ENCODE data around the gene FUZ. TPM values are rescaled to one million over a fixed set of nuclear protein-coding genes. Genes with fewer than 3 reads are reported as not detected.
A peak's percentile ranks its signal among the peaks of the same experiment; 100 is the strongest.
"Not testable (repeated sequence)": the region's sequence is repeated elsewhere in the genome, so short reads cannot be mapped to it uniquely, and the experiment has no call there.

Gene FUZ
- total RNA-seq, 1 donor: 29.7 TPM

GRCh38 chr19:49827034-49827433, 13.9 kb upstream of the FUZ start:
- Histone ChIP-seq H3K27ac (ENCODE audit: low read depth, low read length) (no peak overlapping the region), H3K4me2 (ENCODE audit: insufficient read depth, low read length) (no peak overlapping the region), H3K4me1 (ENCODE audit: insufficient read depth, low read length) (peaks cover 1% of the 10 kb centered on the region), H3K36me3 (ENCODE audit: insufficient read depth, low read length) (peaks cover 14% of the 10 kb centered on the region), H3K27me3 (ENCODE audit: insufficient read depth, low read length) (no peaks in the 10 kb centered on the region), H4K20me1 (ENCODE audit: insufficient read depth, low read length) (peaks cover 36% of the 10 kb centered on the region), H3K79me2 (ENCODE audit: insufficient read depth, low read length) (peaks cover 45% of the 10 kb centered on the region), H3K9me3 (ENCODE audit: low read depth, low read length) (no peaks in the 10 kb centered on the region), H2AFZ (ENCODE audit: low read length) (no peak overlapping the region), H3K4me3 (ENCODE audit: insufficient read depth, low read length) (no peak overlapping the region)
- TF ChIP-seq CTCF (IDR thresholded peaks at IDR 0.05; ENCODE audit: extremely low read depth, low read depth, low read length): no peak
- peak; percentile 64 for DNase-seq (ENCODE audit: insufficient read length, low spot score, missing footprints)

- H2AFZ ChIP-seq (ENCODE audit: low read length): no peak overlapping the region
- H3K4me3 ChIP-seq (ENCODE audit: insufficient read depth, low read length): no peak overlapping the region
- no peak overlapping the region for H3K27ac ChIP-seq (ENCODE audit: low read depth, low read length)
- H4K20me1 ChIP-seq (ENCODE audit: insufficient read depth, low read length): peaks cover 32% of the 10 kb centered on the region
- H3K4me1 ChIP-seq (ENCODE audit: insufficient read depth, low read length): no peaks in the 10 kb centered on the region
- DNase-seq (ENCODE audit: insufficient read length, low spot score, missing footprints): peak; percentile 79
- no peaks in the 10 kb centered on the region for H3K27me3 ChIP-seq (ENCODE audit: insufficient read depth, low read length)
- no peaks in the 10 kb centered on the region for H3K9me3 ChIP-seq (ENCODE audit: low read depth, low read length)
- no peak for TF ChIP-seq CTCF (IDR thresholded peaks at IDR 0.05; ENCODE audit: extremely low read depth, low read depth, low read length)
- peaks cover 64% of the 10 kb centered on the region for H3K79me2 ChIP-seq (ENCODE audit: insufficient read depth, low read length)
- H3K36me3 ChIP-seq (ENCODE audit: insufficient read depth, low read length): peaks cover 14% of the 10 kb centered on the region
- H3K4me2 ChIP-seq (ENCODE audit: insufficient read depth, low read length): no peak overlapping the region
These were observed 11.6 kb upstream of the FUZ start for GRCh38 chr19:49824662-49825061.

- Histone ChIP-seq H3K27me3 (ENCODE audit: insufficient read depth, low read length) (no peaks in the 10 kb centered on the region), H3K4me3 (ENCODE audit: insufficient read depth, low read length) (no peak overlapping the region), H3K4me1 (ENCODE audit: insufficient read depth, low read length) (no peaks in the 10 kb centered on the region), H3K27ac (ENCODE audit: low read depth, low read length) (no peak overlapping the region), H2AFZ (ENCODE audit: low read length) (no peak overlapping the region), H3K79me2 (ENCODE audit: insufficient read depth, low read length) (peaks cover 75% of the 10 kb centered on the region), H4K20me1 (ENCODE audit: insufficient read depth, low read length) (peaks cover 32% of the 10 kb centered on the region), H3K36me3 (ENCODE audit: insufficient read depth, low read length) (peaks cover 14% of the 10 kb centered on the region), H3K4me2 (ENCODE audit: insufficient read depth, low read length) (no peak overlapping the region), H3K9me3 (ENCODE audit: low read depth, low read length) (no peaks in the 10 kb centered on the region)
- TF ChIP-seq CTCF (IDR thresholded peaks at IDR 0.05; ENCODE audit: extremely low read depth, low read depth, low read length): no peak
- DNase-seq (ENCODE audit: insufficient read length, low spot score, missing footprints): peak; percentile 26
These were observed 10.4 kb upstream of the FUZ start for GRCh38 chr19:49823472-49823871.

- Histone ChIP-seq H3K9me3 (ENCODE audit: low read depth, low read length) (no peaks in the 10 kb centered on the region), H3K27me3 (ENCODE audit: insufficient read depth, low read length) (no peaks in the 10 kb centered on the region), H3K27ac (ENCODE audit: low read depth, low read length) (no peak overlapping the region), H3K4me3 (ENCODE audit: insufficient read depth, low read length) (no peak overlapping the region), H3K4me1 (ENCODE audit: insufficient read depth, low read length) (peaks cover 4% of the 10 kb centered on the region), H3K36me3 (ENCODE audit: insufficient read depth, low read length) (peaks cover 14% of the 10 kb centered on the region), H2AFZ (ENCODE audit: low read length) (no peak overlapping the region), H3K79me2 (ENCODE audit: insufficient read depth, low read length) (peaks cover 57% of the 10 kb centered on the region), H3K4me2 (ENCODE audit: insufficient read depth, low read length) (no peak overlapping the region), H4K20me1 (ENCODE audit: insufficient read depth, low read length) (peaks cover 16% of the 10 kb centered on the region)
- DNase-seq (ENCODE audit: insufficient read length, low spot score, missing footprints): no peak
- no peak for TF ChIP-seq CTCF (IDR thresholded peaks at IDR 0.05; ENCODE audit: extremely low read depth, low read depth, low read length)
These were observed 7.0 kb upstream of the FUZ start for GRCh38 chr19:49820125-49820524.

- not testable (repeated sequence) for H3K27me3 ChIP-seq (ENCODE audit: insufficient read depth, low read length); H2AFZ ChIP-seq (ENCODE audit: low read length); H3K27ac ChIP-seq (ENCODE audit: low read depth, low read length); H3K4me1 ChIP-seq (ENCODE audit: insufficient read depth, low read length); H3K9me3 ChIP-seq (ENCODE audit: low read depth, low read length)
- DNase-seq (ENCODE audit: insufficient read length, low spot score, missing footprints): peak; percentile 38
- Histone ChIP-seq H3K79me2 (ENCODE audit: insufficient read depth, low read length) (peaks cover 53% of the 10 kb centered on the region), H3K4me3 (ENCODE audit: insufficient read depth, low read length) (peak overlapping the region; percentile 99), H3K4me2 (ENCODE audit: insufficient read depth, low read length) (peak overlapping the region; percentile 91), H4K20me1 (ENCODE audit: insufficient read depth, low read length) (peaks cover 11% of the 10 kb centered on the region), H3K36me3 (ENCODE audit: insufficient read depth, low read length) (peaks cover 14% of the 10 kb centered on the region)
These were observed 6.5 kb upstream of the FUZ start for GRCh38 chr19:49819452-49820115.
